ENCODE results near the gene TSPAN9.

GRCh38 chr12:3201339-3202051, 124.3 kb downstream of the TSPAN9 start:
- no peak for TF ChIP-seq CTCF (IDR thresholded peaks at IDR 0.05)
- peak; percentile 12 for TF ChIP-seq EZH2 (IDR thresholded peaks at IDR 0.05)
